GM21528 (cell line): ENCODE data around the gene UPF2.
A peak's percentile ranks its signal among the peaks of the same experiment; 100 is the strongest.
"Not testable (repeated sequence)": the region's sequence is repeated elsewhere in the genome, so short reads cannot be mapped to it uniquely, and the experiment has no call there.

Experiments
- ATAC-seq: cut with Tn5 transposase; IDR thresholded peaks from one replicate; pipeline ENCODE4 v1.9.1; 2021; ENCODE audit warnings: mild to moderate bottlenecking, moderate library complexity; ENCODE audit not compliant: unreplicated experiment, low FRiP score

The UPF2 gene, protein sequence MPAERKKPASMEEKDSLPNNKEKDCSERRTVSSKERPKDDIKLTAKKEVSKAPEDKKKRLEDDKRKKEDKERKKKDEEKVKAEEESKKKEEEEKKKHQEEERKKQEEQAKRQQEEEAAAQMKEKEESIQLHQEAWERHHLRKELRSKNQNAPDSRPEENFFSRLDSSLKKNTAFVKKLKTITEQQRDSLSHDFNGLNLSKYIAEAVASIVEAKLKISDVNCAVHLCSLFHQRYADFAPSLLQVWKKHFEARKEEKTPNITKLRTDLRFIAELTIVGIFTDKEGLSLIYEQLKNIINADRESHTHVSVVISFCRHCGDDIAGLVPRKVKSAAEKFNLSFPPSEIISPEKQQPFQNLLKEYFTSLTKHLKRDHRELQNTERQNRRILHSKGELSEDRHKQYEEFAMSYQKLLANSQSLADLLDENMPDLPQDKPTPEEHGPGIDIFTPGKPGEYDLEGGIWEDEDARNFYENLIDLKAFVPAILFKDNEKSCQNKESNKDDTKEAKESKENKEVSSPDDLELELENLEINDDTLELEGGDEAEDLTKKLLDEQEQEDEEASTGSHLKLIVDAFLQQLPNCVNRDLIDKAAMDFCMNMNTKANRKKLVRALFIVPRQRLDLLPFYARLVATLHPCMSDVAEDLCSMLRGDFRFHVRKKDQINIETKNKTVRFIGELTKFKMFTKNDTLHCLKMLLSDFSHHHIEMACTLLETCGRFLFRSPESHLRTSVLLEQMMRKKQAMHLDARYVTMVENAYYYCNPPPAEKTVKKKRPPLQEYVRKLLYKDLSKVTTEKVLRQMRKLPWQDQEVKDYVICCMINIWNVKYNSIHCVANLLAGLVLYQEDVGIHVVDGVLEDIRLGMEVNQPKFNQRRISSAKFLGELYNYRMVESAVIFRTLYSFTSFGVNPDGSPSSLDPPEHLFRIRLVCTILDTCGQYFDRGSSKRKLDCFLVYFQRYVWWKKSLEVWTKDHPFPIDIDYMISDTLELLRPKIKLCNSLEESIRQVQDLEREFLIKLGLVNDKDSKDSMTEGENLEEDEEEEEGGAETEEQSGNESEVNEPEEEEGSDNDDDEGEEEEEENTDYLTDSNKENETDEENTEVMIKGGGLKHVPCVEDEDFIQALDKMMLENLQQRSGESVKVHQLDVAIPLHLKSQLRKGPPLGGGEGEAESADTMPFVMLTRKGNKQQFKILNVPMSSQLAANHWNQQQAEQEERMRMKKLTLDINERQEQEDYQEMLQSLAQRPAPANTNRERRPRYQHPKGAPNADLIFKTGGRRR

DNA sequence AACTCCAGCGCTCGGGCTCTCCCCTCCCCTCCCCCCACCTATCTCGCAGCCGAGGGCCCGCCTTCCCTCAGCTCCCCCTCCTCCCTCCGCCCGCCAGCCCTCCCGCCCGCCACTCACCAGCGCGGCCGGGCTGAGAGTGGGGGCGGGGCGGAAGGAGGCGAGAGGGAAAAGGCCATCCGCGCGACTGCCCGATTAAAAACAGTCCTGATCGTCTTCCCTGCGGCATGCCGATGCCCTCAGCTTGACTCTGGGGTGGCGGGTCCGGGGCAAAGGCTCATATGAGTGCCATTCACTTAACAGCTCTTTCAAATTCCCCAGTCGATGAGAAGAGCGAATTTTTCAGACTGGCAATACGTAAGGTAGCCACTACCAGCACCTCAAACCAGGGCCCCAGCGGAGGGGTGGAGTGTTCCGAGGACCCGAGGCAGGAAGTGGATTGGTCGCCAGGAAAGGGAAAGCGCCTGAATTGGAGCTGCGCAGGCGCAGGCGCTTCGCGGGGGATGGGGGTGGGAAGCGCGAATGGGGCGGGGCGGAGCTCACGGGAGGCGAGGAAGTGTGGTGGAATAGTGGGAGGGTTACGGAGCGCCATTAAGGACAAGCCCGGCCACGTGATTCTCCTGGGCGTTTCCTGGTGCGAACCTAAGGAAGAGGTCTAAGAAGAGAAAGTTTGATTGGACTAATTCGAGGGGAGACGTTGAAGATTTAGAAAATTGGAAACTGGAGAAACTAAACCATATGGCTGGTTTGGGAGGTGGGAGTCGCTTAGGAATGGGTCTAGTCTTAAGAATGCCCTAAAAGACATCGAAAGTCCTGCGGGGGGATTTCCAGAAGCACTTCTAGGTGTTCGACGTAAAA is at the start of gene UPF2:
Gene UPF2, minus strand, starts transcription at position 13 of the 855 bp plus-strand sequence. CDS start 7,386 bp downstream, outside the sequence.
- peak; percentile 60 for ATAC-seq

DNA sequence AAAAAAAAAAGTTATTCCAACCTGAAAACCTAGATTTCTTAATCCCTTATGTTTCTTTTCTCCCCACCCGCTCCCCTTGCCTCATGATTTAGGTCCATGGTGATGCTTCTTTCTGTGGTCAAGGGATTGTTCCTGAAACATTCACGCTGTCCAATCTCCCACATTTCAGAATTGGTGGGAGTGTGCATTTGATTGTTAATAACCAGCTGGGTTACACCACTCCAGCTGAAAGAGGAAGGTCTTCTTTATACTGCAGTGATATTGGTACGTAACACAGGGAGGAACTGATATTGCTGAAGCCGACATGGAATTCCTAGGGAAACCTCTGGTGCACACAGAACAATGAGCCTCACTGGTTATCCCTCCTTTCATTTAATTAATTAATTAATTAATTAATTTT is 48.8 kb upstream of the UPF2 start:
- no peak for ATAC-seq

DNA sequence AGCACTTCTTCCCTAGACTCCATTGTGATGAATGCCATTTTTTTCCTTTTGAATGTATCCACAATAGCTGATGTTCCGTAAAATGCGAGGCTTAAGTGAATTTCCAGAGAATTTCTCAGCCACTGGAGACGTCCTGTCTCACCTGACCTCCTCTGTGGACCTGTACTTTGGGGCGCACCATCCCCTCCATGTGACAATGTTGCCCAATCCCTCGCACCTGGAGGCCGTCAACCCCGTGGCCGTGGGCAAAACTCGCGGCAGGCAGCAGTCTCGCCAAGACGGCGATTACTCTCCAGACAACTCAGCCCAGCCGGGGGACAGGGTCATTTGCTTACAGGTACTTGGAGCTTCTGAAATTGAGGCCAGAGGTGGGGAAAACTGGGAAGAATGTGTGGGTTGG is 46.3 kb upstream of the UPF2 start:
- no peak for ATAC-seq

DNA sequence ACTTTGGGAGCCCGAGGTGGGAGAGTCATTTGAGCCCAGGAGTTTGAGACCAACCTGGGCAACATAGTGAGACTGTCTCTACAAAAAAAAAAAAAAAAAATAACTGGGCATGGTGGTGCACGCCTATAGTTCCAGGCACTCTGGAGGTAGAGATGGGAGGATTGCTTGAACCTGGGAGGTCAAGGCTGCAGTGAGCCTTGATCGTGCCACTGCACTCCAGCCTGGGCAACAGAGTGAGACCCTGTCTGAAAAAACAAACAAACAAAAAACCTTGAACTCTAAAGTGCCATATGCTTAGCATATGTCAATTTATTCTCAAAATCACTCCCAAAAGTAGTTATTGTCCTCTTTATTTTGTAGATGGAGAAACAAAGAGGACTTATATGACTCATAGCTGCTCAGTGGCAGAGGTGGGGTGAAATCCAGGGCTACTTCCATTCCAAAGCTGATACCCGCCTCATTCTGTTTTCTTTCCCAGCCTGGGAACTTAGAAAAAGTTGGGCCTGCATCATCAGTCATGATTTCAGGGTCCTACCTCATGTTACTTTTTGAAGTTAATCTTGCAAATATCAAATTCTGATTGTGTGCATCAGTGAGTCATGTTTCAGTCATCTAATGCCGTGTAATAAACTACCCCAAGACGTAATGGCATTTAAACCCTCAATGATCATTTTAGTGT is 39.4 kb upstream of the UPF2 start:
- ATAC-seq: no peak

DNA sequence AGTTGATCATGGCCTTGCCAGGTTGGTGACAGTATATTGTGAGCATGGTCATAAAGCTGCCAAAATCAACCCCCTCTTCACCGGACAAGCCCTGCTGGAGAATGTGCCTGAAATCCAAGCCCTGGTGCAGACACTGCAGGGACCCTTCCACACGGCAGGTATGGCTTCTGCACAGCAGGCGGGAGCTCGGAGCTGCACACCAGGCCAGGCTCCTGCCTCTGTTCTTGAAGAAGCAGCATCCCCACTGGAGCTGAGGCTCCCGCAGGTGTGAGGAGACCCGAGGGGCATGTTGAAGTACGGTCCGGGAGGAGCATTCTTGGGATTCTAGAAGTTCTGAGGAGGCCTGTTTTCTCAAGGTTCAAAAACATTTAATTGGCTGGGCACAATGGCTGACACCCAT is 38.9 kb upstream of the UPF2 start:
- ATAC-seq: no peak

DNA sequence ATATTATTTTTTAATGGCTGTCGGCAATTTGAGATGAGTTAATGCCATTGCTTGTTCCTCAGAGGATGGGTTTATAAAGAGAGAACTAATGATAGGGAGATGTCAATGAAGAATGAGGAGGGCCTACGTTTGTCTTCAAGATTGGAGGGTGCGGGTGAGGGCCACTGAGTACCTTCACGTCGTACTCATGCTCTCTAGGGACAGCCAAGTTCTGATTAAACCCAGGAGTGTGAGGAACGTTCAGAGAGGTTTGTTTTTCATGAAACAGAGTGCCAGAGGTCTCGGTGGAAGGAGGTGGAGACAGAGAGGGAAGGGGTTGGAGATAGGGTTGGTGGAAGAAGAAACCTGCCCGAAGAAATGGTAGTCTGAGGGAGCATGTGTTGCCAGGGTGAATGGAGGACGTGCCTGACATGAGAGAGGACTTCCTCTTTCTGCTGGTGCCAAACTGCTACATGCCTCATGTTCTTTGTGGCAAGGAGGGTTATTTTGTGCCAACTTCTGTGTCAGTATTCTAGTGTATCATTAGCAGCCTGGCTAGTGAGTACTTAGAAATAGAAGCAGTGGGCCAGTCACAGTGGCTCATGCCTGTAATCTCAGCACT is 35.1 kb upstream of the UPF2 start:
- ATAC-seq: no peak

DNA sequence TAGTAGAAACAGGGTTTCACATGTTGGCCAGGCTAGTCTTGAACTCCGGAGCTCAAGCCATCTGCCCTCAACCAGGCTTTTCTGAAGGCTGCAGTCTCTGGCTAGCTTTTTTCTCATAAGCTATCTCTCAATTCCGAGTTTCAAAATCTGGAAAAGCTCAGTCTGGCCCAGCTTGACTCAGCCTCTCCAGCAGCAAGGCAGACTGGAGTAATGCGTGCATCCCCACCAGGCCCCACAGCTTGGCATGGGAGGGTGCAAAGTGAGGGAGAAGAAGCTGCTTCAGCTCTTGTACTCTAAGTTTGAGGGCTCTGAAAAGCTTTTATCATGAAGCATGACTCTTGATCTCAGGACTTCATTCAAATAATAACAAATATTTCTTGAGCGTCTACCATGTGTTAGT is 30.9 kb upstream of the UPF2 start:
- no peak for ATAC-seq

DNA sequence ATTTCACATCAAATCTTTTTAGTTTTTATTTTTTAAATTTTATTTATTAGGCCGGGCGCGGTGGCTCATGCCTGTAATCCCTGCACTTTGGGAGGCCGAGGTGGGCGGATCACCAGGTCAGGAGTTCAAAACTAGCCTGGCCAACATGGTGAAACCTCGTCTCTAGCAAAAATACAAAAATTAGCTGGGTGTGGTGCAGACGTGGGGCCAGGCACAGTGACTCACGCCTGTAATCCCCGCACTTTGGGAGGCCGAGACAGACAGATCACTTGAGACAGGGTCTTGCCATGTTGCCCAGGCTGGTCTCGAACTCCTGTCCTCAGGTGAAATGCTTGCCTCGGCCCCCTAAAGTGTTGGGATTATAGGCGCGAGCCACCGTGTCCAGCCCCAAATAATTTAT is 28.8 kb upstream of the UPF2 start:
- not testable (repeated sequence) for ATAC-seq

DNA sequence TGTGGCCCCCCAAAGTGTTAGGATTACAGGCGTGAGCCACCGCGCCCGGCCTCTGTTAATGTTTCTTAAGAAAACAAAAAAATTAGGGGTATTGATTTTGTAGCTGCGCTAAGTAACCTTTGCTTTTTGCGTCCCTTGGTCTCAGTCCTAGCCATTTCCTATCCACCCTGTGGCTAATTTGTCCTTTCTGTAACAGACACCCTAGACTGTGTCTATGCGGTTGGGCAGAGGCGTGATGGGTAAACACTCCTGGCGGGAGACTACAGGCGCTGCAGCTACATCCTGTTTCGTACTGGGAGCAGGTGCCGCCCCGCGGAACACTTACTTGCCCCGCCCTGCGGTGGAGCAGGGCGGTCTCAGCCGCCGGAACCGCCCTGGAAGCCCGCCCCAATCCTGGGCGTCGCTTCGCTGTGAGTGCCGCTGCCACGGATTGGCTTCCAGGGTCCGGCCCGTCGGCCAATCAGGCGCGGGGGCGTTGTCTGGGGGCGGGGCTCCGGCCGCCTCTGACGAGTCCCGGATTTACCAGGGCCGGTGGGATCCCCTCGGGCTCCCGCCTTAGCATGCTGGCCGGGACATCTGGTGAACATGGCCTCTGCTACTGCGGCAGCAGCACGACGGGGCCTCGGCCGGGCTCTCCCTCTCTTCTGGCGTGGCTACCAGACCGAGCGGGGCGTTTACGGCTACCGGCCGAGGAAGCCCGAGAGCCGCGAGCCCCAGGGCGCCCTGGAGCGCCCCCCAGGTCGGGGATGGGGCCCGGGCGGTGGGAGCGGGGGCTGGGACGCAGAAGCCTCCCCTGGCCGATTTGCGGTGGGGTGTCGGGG is 26.1 kb upstream of the UPF2 start, which contains the start of gene DHTKD1:
Gene DHTKD1, plus strand, starts transcription at position 506 of the 821 bp plus-strand sequence. Its CDS starts 80 bp downstream, at position 586.
- peak; percentile 96 for ATAC-seq

DNA sequence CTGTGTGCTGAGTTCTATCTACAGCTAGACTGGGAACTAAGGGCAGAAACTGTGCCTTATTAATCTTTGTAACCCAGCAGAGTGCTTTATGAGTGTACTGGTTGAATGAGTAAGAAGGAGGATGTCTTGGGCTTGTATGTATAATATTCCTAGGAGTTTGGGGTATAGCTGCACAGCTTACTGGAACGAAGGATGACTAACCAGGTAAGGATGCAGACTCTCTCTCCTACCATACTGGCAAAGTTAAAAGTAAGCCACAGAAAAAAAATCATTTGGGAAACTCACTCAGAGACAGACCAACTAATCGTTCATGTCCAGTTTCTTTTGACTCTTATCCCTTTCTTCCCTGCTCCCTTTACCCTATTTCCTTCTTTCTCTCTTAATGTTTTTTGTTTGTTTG is 24.7 kb upstream of the UPF2 start:
- no peak for ATAC-seq

DNA sequence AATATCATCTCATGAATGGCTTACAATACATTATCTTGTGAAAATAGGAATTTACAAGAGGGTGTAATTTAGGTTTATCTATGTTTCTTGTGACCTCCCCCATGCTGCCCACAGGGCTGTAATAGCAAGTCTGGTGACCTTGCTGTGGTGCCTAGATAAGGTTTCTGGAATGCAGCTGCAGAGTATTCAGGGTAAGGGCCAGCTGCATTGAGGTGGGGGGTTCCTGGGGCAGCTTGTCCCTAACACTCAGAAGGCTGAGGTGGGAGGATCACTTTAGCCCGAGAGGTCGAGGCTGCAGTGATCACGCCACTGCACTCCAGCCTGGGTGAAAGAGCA is 20.8 kb upstream of the UPF2 start:
- ATAC-seq: no peak

DNA sequence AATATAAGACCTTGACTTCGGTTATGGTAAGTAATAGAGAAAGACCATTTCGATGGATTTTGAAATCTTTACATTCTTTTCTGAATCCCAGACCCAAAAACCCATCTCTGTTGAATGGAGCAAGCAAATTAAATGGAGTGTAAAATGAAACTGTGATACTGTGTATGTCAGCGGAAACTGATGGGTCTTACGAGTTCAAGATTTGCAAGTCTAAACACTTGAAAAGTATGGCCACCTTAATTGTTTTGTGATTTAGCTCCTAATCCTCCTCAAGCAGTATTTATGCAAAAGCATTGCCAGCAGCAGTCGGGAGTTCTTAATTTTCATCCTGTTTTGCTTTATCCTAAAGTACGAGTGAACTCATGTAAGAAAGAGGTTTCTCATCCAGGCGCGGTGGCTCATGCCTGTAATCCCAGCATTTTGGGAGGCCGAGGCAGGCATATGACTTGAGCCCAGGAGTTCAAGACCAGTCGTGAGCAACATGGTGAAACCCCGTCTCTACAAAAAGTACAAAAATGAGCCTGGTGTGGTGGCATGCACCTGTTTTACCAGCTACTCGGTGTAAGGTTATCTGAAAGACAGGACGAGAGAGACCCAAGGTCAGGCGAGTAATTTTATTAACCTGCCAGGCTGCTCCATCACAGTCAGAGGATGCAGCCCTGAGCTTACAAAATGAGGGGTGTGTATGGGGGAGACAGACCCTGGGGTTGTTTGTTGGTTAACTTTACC is 20.3 kb upstream of the UPF2 start:
- ATAC-seq: no peak

DNA sequence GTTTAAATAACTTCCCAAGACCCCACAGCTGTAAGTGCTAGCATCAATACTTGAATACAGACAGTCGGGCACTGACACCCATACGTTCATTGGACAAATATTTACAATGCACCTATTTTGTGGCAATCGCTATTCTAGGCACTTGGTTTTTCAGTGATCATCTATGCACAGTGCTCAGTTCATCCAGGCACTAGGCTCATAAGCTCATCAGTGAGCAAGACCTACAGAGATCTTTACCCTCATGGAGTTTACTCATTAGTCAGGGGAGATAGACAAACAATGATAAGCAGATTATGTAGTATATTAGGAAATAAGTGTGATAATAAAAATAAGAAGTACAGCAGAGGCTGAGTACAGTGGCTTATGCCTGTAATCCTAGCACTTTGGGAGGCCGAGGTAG is 18.5 kb upstream of the UPF2 start:
- no peak for ATAC-seq

DNA sequence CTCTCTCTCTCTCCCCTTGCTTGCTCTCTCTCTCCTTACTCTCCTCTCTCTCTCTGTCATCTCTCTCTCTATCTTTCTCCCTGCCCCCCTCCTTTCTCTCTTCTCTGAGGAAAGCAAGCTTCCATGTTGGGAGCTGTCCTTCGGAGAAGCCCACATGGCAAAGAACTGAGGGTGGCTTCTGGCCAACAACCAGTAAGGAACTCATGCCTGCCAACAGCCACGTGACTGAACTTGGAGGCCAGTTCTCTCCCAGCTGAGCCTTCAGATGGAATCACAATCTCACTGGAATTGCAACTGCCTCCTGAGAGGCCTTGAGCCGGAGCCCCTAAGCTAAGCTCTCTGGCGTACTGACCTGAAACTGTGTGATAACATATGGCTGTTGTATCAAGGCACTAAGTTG is 14.1 kb upstream of the UPF2 start:
- no peak for ATAC-seq

DNA sequence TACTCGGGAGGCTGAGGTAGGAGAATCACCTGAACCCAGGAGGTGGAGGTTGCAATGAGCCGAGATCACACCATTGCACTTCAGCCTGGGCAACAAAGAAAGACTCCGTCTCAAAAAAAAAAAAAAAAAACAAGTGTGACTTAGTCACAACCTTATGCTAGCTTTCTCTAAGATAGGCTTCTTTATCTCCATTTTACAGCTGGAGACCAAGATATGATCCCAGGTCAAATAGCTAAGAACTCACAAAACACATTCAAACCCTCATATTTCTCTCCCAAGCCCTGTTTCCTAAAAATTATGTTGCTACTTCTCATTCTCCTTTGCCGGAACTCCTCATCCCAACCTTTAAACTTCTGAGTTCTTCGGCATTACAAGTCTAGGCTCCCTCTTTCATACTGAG is 13.1 kb upstream of the UPF2 start:
- no peak for ATAC-seq

DNA sequence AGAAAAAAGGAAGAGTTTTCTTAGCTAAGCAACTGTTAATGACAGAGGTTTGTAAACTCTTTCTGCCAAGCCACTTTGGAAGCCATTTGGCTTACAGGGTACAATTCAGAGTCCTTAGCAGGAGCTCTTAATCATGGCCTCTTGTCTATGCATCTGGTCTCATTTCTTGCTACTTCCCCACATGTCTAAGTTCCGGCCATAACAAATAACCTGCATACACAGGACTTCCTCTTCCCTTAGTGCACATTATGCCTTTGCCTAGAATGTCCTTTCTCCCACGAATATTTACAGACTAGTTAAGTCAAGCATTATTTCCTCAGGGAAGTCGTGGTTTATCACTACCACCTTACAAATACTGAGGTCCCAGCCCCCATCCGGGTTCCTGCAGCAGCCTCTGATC is 8.6 kb upstream of the UPF2 start:
- no peak for ATAC-seq

DNA sequence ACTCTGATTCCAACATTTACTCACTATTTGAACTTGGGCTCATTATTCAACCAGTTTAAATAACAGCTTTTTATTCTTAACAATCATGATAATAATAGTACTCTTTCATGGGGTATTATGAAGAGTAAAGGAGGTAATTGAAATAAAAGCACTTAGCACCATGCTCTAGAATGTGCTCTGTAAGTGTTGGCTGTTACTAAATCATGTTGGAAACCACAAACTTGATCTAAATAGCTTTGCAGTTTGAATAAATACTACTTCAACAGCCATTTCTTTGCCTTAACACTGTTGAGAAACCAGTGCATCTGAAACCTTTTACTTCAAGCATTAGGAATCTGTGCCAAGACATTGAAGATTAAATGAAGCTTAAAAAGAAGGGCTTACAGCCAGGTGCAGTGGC is 7.9 kb upstream of the UPF2 start:
- no peak for ATAC-seq

DNA sequence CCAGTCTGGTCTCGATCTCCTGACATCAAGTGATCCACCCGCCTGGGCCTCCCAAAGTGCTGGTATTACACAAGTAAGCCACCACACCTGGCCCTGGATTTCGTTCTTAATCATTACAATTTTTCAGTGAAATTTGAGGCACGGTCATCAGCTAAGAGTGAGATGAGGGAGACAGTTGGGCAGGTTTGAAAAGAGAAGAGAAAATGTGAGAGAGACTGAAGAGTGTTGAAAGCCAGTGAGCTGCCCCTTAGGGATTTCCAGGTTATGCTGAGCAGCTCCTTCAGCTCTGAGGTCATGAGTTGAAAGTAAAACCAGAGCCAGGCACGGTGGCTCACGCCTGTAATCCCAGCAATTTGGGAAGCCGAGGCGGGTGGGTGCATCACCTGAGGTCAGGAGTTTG is 5.9 kb upstream of the UPF2 start:
- ATAC-seq: no peak
